ENCODE data around the gene SGCE. TPM values are rescaled to one million over a fixed set of nuclear protein-coding genes. Genes with fewer than 3 reads are reported as not detected.

SGCE gene
- total RNA-seq, 1 experiment from 2014 or later, result 17.4 TPM

DNA sequence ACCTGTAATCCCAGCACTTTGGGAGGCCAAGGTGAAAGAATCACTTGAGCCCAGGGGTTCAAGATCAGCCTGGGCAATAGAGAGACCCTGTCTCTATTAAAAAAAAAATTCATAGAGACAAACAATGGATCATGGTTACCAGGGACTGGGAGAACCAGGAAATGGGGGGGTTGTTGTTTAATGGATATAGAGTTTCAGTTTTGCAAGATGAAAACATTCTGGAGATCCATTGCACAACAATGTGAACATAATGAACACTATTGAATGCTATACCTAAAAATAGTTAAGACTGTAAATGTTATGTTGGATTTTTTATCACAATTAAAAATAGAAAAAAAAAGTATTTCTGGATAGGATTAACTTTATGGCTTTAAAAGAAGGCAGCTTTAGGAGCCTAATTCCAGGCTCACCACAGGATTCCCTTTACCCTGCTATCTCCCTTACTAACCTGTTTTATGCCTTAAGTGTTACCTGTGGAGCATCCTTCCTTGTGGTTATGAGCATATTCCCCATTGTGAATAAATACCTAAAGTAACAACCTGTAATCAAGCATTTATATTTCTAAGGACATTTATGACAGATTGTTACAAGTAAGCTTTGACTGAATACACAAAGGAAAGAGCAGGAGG lies 45.1 kb upstream of the SGCE start (continued):
- no peak for TF ChIP-seq ATF3 (IDR thresholded peaks at IDR 0.05)
- TF ChIP-seq, protein P1, sequence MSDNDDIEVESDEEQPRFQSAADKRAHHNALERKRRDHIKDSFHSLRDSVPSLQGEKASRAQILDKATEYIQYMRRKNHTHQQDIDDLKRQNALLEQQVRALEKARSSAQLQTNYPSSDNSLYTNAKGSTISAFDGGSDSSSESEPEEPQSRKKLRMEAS (IDR thresholded peaks at IDR 0.05), result no peak

DNA sequence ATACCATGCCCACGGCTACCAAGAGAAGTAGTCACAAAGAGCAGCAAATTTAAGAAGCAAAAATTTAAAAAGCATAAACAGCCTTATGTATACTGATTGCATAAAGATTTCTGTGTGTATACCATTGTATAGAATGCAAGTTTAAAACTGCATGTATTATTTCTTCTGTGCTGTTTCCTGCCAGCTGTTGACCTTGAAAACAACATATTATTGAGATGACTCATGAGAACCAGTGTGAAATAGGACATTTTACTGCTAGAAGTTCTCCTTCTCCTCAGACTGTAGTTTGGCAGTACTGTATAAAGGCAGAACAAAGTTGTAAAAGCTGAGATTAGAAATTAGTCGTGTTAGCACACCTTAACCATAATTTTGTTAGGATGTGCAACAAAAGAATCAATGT lies 42.3 kb upstream of the SGCE start:
- no peaks in the 10 kb centered on the region for H3K36me3 ChIP-seq (ENCODE audit: control insufficient read depth in 1 of 2, insufficient read depth in 2 of 2, low read length in 2 of 2)
- intact Hi-C loops (cut with micrococcal nuclease), result no loop called here
- no peak overlapping the region for H3K9ac ChIP-seq (ENCODE audit: low read length)
- peak; percentile 13 for DNase-seq (ENCODE audit: low read depth, low spot score)
- no peaks in the 10 kb centered on the region for H3K27me3 ChIP-seq (ENCODE audit: insufficient read depth, low read length)
- no peak for ATAC-seq
- TF ChIP-seq SP1 (IDR thresholded peaks at IDR 0.05; ENCODE audit: low read depth) (peak; percentile 26; the same call in 1 of the 2 replicates), EZH2phosphoT487 (IDR thresholded peaks at IDR 0.05; ENCODE audit: borderline replicate concordance) (no peak), POLR2AphosphoS5 (IDR thresholded peaks at IDR 0.05; ENCODE audit: low read depth, low read length) (no peak), YY1 (IDR thresholded peaks at IDR 0.05; ENCODE audit: extremely low read depth, insufficient replicate concordance, low read depth, low read length) (no peak), EZH2 (IDR thresholded peaks at IDR 0.05) (no peak), SRF (IDR thresholded peaks at IDR 0.05; ENCODE audit: low read depth) (no peak), POLR2A (IDR thresholded peaks at IDR 0.05; ENCODE audit: borderline replicate concordance, extremely low read depth, insufficient read depth, insufficient read length) (no peak), CEBPB (IDR thresholded peaks at IDR 0.05; ENCODE audit: low read depth) (peak; percentile 55; the same call in 1 of the 2 replicates), CBX3 (IDR thresholded peaks at IDR 0.05; ENCODE audit: low read depth) (0 out of 2 replicates have a peak, but pooled peaks have one; percentile 42), SIN3A (IDR thresholded peaks at IDR 0.05; ENCODE audit: low read depth) (0 out of 2 replicates have a peak, but pooled peaks have one; percentile 34), ELF1 (IDR thresholded peaks at IDR 0.05; ENCODE audit: borderline replicate concordance, low read depth) (no peak), ZFX (IDR thresholded peaks at IDR 0.05) (no peak), JUND (IDR thresholded peaks at IDR 0.05) (peak; percentile 62), ATF3 (IDR thresholded peaks at IDR 0.05) (peak; percentile 13; the same call in 1 of the 2 replicates), ZNF274 (IDR thresholded peaks at IDR 0.05; ENCODE audit: low read depth, low read length) (no peak), FOSL1 (IDR thresholded peaks at IDR 0.05; ENCODE audit: low read depth) (peak; percentile 66)
- TF ChIP-seq, protein P2, sequence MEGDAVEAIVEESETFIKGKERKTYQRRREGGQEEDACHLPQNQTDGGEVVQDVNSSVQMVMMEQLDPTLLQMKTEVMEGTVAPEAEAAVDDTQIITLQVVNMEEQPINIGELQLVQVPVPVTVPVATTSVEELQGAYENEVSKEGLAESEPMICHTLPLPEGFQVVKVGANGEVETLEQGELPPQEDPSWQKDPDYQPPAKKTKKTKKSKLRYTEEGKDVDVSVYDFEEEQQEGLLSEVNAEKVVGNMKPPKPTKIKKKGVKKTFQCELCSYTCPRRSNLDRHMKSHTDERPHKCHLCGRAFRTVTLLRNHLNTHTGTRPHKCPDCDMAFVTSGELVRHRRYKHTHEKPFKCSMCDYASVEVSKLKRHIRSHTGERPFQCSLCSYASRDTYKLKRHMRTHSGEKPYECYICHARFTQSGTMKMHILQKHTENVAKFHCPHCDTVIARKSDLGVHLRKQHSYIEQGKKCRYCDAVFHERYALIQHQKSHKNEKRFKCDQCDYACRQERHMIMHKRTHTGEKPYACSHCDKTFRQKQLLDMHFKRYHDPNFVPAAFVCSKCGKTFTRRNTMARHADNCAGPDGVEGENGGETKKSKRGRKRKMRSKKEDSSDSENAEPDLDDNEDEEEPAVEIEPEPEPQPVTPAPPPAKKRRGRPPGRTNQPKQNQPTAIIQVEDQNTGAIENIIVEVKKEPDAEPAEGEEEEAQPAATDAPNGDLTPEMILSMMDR (IDR thresholded peaks at IDR 0.05 in 2 of 3, conservative IDR thresholded peaks at IDR 0.05 in 1 of 3; ENCODE audit: borderline replicate concordance in 1 of 3, insufficient read depth in 1 of 3, low read depth in 2 of 3, low read length in 2 of 3), result no peak
- no peaks in the 10 kb centered on the region for H3K9me3 ChIP-seq (ENCODE audit: control insufficient read depth in 1 of 2, insufficient read depth in 1 of 2, low read depth in 1 of 2, low read length in 2 of 2)
- ChIA-PET RAD21 (ENCODE audit: low non-redundant PET in 1 of 2, low total read pairs in 2 of 2, uncharacterized antibody in 2 of 2, unreplicated experiment in 2 of 2) (no interaction called here), CTCF (no interaction called here), POLR2A (no interaction called here)
- peaks cover 17 to 29% of the 10 kb centered on the region in 2 experiments for H3K4me1 ChIP-seq (ENCODE audit: control insufficient read depth in 1 of 2, insufficient read depth in 2 of 2, low read length in 2 of 2)
- no peak overlapping the region for H3K4me3 ChIP-seq (replicated peaks in 1 of 2; ENCODE audit: low read depth in 1 of 2, low read length in 2 of 2)
- H4K20me1 ChIP-seq (ENCODE audit: insufficient read depth), result no peaks in the 10 kb centered on the region
- peak overlapping the region; percentile 49 for H3K4me2 ChIP-seq (ENCODE audit: low read length)
- peak overlapping the region; percentile 96 for H2AFZ ChIP-seq (ENCODE audit: low read depth, low read length, poor library complexity, severe bottlenecking)
- no peaks in the 10 kb centered on the region for H3K9me2 ChIP-seq (ENCODE audit: insufficient read depth)
- H3K27ac ChIP-seq (ENCODE audit: low read depth, low read length), result no peak overlapping the region
- no peaks in the 10 kb centered on the region for H3K79me2 ChIP-seq (ENCODE audit: insufficient read depth, low read length)
- no TSS peak for BruUV-seq (replicated peaks)

All from HCT116 (cell line).